HEK293 (cell line): ENCODE results near the gene MACF1.

ENCODE experiments used
- CTCF ChIP-seq: fragments of 450-650 bp; formaldehyde crosslinking; IDR thresholded peaks from 2 replicates; pipeline ENCODE4 v1.5.1; 2016; ENCODE audit warnings: missing biosample characterization, missing genetic modification characterization
- KLF10 ChIP-seq: fragments of 450-650 bp; IDR thresholded peaks from 2 replicates; pipeline ENCODE4 v1.5.1; 2018; ENCODE audit warnings: missing biosample characterization, mild to moderate bottlenecking, missing genetic modification characterization
- SETDB1 ChIP-seq: IDR thresholded peaks from one replicate; pipeline ENCODE4 v1.6.1; 2017; ENCODE audit warnings: mild to moderate bottlenecking, low read length, moderate library complexity, mixed read lengths; ENCODE audit not compliant: insufficient read length
- ZNF132 ChIP-seq: fragments of 450-650 bp; formaldehyde crosslinking; IDR thresholded peaks from 2 replicates; pipeline ENCODE4 v1.5.1; 2017; ENCODE audit warnings: missing biosample characterization, missing genetic modification characterization, borderline replicate concordance
- ZNF133 ChIP-seq: fragments of 450-650 bp; formaldehyde crosslinking; IDR thresholded peaks from 2 replicates; pipeline ENCODE4 v1.5.1; 2016; ENCODE audit warnings: missing biosample characterization, missing genetic modification characterization
- ZNF140 ChIP-seq: fragments of 450-650 bp; formaldehyde crosslinking; IDR thresholded peaks from 2 replicates; pipeline ENCODE4 v1.5.1; 2016; ENCODE audit warnings: missing biosample characterization, missing genetic modification characterization
- ZNF146 ChIP-seq: fragments of 450-650 bp; formaldehyde crosslinking; IDR thresholded peaks from 2 replicates; pipeline ENCODE4 v1.5.1; 2016; ENCODE audit warnings: missing biosample characterization, missing genetic modification characterization
- ZNF335 ChIP-seq: fragments of 450-650 bp; formaldehyde crosslinking; conservative IDR thresholded peaks from 2 replicates; pipeline ENCODE4 v1.5.1; 2016; ENCODE audit warnings: missing biosample characterization, missing genetic modification characterization
- ZNF362 ChIP-seq: fragments of 450-650 bp; formaldehyde crosslinking; IDR thresholded peaks from 2 replicates; pipeline ENCODE4 v1.5.1; 2016; ENCODE audit warnings: missing biosample characterization, missing genetic modification characterization
- ZNF837 ChIP-seq: fragments of 450-650 bp; formaldehyde crosslinking; IDR thresholded peaks from 2 replicates; pipeline ENCODE4 v1.5.1; 2016; ENCODE audit warnings: missing biosample characterization, missing genetic modification characterization
- TF ChIP-seq, protein P1 (sequence below): fragments of 450-650 bp; formaldehyde crosslinking; IDR thresholded peaks from 2 replicates; pipeline ENCODE4 v1.5.1; 2016; ENCODE audit warnings: missing biosample characterization, missing genetic modification characterization

- no peak for TF ChIP-seq CTCF
- TF ChIP-seq ZNF133 (tag by site-specific recombination) = no peak
- TF ChIP-seq SETDB1 = no peak
- TF ChIP-seq, protein P1, sequence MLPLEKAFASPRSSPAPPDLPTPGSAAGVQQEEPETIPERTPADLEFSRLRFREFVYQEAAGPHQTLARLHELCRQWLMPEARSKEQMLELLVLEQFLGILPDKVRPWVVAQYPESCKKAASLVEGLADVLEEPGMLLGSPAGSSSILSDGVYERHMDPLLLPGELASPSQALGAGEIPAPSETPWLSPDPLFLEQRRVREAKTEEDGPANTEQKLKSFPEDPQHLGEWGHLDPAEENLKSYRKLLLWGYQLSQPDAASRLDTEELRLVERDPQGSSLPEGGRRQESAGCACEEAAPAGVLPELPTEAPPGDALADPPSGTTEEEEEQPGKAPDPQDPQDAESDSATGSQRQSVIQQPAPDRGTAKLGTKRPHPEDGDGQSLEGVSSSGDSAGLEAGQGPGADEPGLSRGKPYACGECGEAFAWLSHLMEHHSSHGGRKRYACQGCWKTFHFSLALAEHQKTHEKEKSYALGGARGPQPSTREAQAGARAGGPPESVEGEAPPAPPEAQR (tag by site-specific recombination) = no peak
- TF ChIP-seq ZNF140 = no peak
- no peak for TF ChIP-seq ZNF362 (tag by site-specific recombination)
- TF ChIP-seq ZNF146 (tag by site-specific recombination) = no peak
- no peak for TF ChIP-seq ZNF837 (tag by site-specific recombination)
- TF ChIP-seq ZNF132 = no peak
- no peak for TF ChIP-seq KLF10 (tag by site-specific recombination)
- TF ChIP-seq ZNF335 (tag by site-specific recombination) = no peak
Observed at GRCh38 chr1:39292401-39292800, 87.9 kb downstream of the MACF1 start.
